Measurements from ENCODE around the gene CRTAC1.

- TF ChIP-seq, protein P1, sequence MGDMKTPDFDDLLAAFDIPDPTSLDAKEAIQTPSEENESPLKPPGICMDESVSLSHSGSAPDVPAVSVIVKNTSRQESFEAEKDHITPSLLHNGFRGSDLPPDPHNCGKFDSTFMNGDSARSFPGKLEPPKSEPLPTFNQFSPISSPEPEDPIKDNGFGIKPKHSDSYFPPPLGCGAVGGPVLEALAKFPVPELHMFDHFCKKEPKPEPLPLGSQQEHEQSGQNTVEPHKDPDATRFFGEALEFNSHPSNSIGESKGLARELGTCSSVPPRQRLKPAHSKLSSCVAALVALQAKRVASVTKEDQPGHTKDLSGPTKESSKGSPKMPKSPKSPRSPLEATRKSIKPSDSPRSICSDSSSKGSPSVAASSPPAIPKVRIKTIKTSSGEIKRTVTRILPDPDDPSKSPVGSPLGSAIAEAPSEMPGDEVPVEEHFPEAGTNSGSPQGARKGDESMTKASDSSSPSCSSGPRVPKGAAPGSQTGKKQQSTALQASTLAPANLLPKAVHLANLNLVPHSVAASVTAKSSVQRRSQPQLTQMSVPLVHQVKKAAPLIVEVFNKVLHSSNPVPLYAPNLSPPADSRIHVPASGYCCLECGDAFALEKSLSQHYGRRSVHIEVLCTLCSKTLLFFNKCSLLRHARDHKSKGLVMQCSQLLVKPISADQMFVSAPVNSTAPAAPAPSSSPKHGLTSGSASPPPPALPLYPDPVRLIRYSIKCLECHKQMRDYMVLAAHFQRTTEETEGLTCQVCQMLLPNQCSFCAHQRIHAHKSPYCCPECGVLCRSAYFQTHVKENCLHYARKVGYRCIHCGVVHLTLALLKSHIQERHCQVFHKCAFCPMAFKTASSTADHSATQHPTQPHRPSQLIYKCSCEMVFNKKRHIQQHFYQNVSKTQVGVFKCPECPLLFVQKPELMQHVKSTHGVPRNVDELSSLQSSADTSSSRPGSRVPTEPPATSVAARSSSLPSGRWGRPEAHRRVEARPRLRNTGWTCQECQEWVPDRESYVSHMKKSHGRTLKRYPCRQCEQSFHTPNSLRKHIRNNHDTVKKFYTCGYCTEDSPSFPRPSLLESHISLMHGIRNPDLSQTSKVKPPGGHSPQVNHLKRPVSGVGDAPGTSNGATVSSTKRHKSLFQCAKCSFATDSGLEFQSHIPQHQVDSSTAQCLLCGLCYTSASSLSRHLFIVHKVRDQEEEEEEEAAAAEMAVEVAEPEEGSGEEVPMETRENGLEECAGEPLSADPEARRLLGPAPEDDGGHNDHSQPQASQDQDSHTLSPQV (IDR thresholded peaks at IDR 0.05), result no peak
- TF ChIP-seq, protein P2, sequence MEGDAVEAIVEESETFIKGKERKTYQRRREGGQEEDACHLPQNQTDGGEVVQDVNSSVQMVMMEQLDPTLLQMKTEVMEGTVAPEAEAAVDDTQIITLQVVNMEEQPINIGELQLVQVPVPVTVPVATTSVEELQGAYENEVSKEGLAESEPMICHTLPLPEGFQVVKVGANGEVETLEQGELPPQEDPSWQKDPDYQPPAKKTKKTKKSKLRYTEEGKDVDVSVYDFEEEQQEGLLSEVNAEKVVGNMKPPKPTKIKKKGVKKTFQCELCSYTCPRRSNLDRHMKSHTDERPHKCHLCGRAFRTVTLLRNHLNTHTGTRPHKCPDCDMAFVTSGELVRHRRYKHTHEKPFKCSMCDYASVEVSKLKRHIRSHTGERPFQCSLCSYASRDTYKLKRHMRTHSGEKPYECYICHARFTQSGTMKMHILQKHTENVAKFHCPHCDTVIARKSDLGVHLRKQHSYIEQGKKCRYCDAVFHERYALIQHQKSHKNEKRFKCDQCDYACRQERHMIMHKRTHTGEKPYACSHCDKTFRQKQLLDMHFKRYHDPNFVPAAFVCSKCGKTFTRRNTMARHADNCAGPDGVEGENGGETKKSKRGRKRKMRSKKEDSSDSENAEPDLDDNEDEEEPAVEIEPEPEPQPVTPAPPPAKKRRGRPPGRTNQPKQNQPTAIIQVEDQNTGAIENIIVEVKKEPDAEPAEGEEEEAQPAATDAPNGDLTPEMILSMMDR (IDR thresholded peaks at IDR 0.05 in 2 of 3, conservative IDR thresholded peaks at IDR 0.05 in 1 of 3; ENCODE audit: insufficient read depth in 2 of 3, low read depth in 1 of 3, low read length in 3 of 3), result no peak
- TF ChIP-seq EHMT2 (IDR thresholded peaks at IDR 0.05), result no peak
Measured at GRCh38 chr10:97896756-97897358, 133.6 kb downstream of the CRTAC1 start.
